ENCODE data around the gene MAP9.
"Not testable (repeated sequence)": the region's sequence is repeated elsewhere in the genome, so short reads cannot be mapped to it uniquely, and the experiment has no call there.

The MAP9 gene

GRCh38 chr4:155376387-155377268 lies at the start of gene MAP9:
Gene MAP9, minus strand, starts transcription at chr4:155376965. Its CDS starts 1,115 bp downstream, at chr4:155375850.
- peak; percentile 90 for DNase-seq

GRCh38 chr4:155424778-155425177 lies 48.0 kb upstream of the MAP9 start:
- not testable (repeated sequence) for DNase-seq

- DNase-seq = no peak
These were observed 46.9 kb upstream of the MAP9 start for GRCh38 chr4:155423671-155424070.

GRCh38 chr4:155419266-155419665 lies 42.5 kb upstream of the MAP9 start:
- DNase-seq = no peak

- no peak for DNase-seq
These were observed 38.9 kb upstream of the MAP9 start for GRCh38 chr4:155415662-155416061.

GRCh38 chr4:155413451-155413850 lies 36.7 kb upstream of the MAP9 start:
- DNase-seq = no peak

GRCh38 chr4:155411546-155411945 lies 34.8 kb upstream of the MAP9 start:
- no peak for DNase-seq

- no peak for DNase-seq
These were observed 32.0 kb upstream of the MAP9 start for GRCh38 chr4:155408796-155409195.

GRCh38 chr4:155407480-155407879 lies 30.7 kb upstream of the MAP9 start:
- no peak for DNase-seq

GRCh38 chr4:155405059-155405458 lies 28.3 kb upstream of the MAP9 start:
- DNase-seq = no peak

- DNase-seq = no peak
These were observed 27.1 kb upstream of the MAP9 start for GRCh38 chr4:155403886-155404285.

GRCh38 chr4:155402941-155403340 lies 26.2 kb upstream of the MAP9 start:
- DNase-seq = no peak

- DNase-seq = no peak
These were observed 24.1 kb upstream of the MAP9 start for GRCh38 chr4:155400893-155401292.

- DNase-seq = no peak
These were observed 23.4 kb upstream of the MAP9 start for GRCh38 chr4:155399974-155400697.

- DNase-seq = no peak
These were observed 15.9 kb upstream of the MAP9 start for GRCh38 chr4:155392481-155393184.

GRCh38 chr4:155391932-155392331 lies 15.2 kb upstream of the MAP9 start:
- no peak for DNase-seq

GRCh38 chr4:155388162-155388561 lies 11.4 kb upstream of the MAP9 start:
- DNase-seq = no peak

- no peak for DNase-seq
These were observed 6.8 kb upstream of the MAP9 start for GRCh38 chr4:155383541-155383940.

GRCh38 chr4:155377276-155377675 lies 511 bp upstream of the MAP9 start:
- no peak for DNase-seq

GRCh38 chr4:155371432-155372043 lies 5.2 kb downstream of the MAP9 start:
- DNase-seq = no peak

- no peak for DNase-seq
These were observed 9.2 kb downstream of the MAP9 start for GRCh38 chr4:155367608-155368007.

- no peak for DNase-seq
These were observed 22.7 kb downstream of the MAP9 start for GRCh38 chr4:155353923-155354540.

- DNase-seq = no peak
These were observed 34.6 kb downstream of the MAP9 start for GRCh38 chr4:155342142-155342541.

Measured in NCI-H1436 treated with DMSO at 0.1 percent for 48 hours (cell line).